CD4-positive, CD25-positive, alpha-beta regulatory T cell (primary cell): ENCODE measurements around the gene PURA. TPM values are rescaled to one million over a fixed set of nuclear protein-coding genes. Genes with fewer than 3 reads are reported as not detected.
A peak's percentile ranks its signal among the peaks of the same experiment; 100 is the strongest.

Experiments used
- ATAC-seq, 2 donors: fragments of 150-1000 bp; cut with Tn5 transposase; one replicate each; pipeline ENCODE4 v1.10.0; 2021; ENCODE audit warnings: low read depth in 2 of 2, moderate number of reproducible peaks in 2 of 2, moderate library complexity in 1 of 2
- DNase-seq, 3 donors: peaks; one replicate each; pipeline versions ENCODE4 v3.0.0 to v3.0.0-alpha.2; 2012 to 2022; ENCODE audit warnings: mixed read lengths in 1 of 3
- H3K27ac ChIP-seq: one replicate; pipeline ENCODE4 v1.7.0; 2013; ENCODE audit warnings: mild to moderate bottlenecking, low read length; ENCODE audit not compliant: insufficient read depth, poor library complexity, severe bottlenecking
- H3K27me3 ChIP-seq: one replicate; pipeline ENCODE4 v1.7.0; 2013; ENCODE audit warnings: low read length; ENCODE audit not compliant: control insufficient read depth, insufficient read depth
- H3K36me3 ChIP-seq: one replicate; pipeline ENCODE4 v1.7.0; 2013; ENCODE audit warnings: mild to moderate bottlenecking, low read length, moderate library complexity; ENCODE audit not compliant: control insufficient read depth, insufficient read depth
- H3K4me1 ChIP-seq: 2 replicates; pipeline ENCODE4 v1.7.0; 2013; ENCODE audit warnings: mild to moderate bottlenecking, low read length; ENCODE audit not compliant: insufficient read depth, control insufficient read depth, poor library complexity, severe bottlenecking
- H3K4me3 ChIP-seq: one replicate; pipeline ENCODE4 v1.7.0; 2013; ENCODE audit warnings: low read depth, mild to moderate bottlenecking, low read length, moderate library complexity
- H3K9me3 ChIP-seq, 2 experiments: 1 replicate in 1 of 2; 2 replicates in 1 of 2; pipeline ENCODE4 v1.7.0; 2013; ENCODE audit warnings: low read length in 2 of 2, mild to moderate bottlenecking in 1 of 2, moderate library complexity in 1 of 2; ENCODE audit not compliant: control insufficient read depth in 2 of 2
- H3K27ac Mint-ChIP-seq, 3 donors: one replicate each; pipeline ENCODE4 v1.8.0; 2020 to 2022; ENCODE audit warnings: mild to moderate bottlenecking in 3 of 3, mixed read lengths in 3 of 3, moderate library complexity in 2 of 3
- H3K27me3 Mint-ChIP-seq: one replicate; pipeline ENCODE4 v1.8.0; 2022; ENCODE audit warnings: mild to moderate bottlenecking, mixed read lengths
- H3K36me3 Mint-ChIP-seq: one replicate; pipeline ENCODE4 v1.8.0; 2020; ENCODE audit warnings: mixed read lengths
- H3K4me1 Mint-ChIP-seq, 4 donors: one replicate each; pipeline ENCODE4 v1.8.0; 2020 to 2022; ENCODE audit warnings: mixed read lengths in 4 of 4, mild to moderate bottlenecking in 1 of 4
- H3K4me3 Mint-ChIP-seq, 4 donors: one replicate each; pipeline ENCODE4 v1.8.0; 2020 to 2022; ENCODE audit warnings: mild to moderate bottlenecking in 4 of 4, mixed read lengths in 4 of 4, moderate library complexity in 3 of 4
- H3K9me3 Mint-ChIP-seq, 7 donors: one replicate each; pipeline ENCODE4 v1.8.0; 2020 to 2022; ENCODE audit warnings: mixed read lengths in 7 of 7, mild to moderate bottlenecking in 3 of 7, moderate library complexity in 2 of 7
- polyA plus RNA-seq, 4 donors: library from polyadenylated mRNA; unstranded; fragments of 300-500 nt; fragmentation: Illumina TruSeq; gene quantifications; one replicate each; pipeline ENCODE4 v1.2.3, GENCODE V29; 2021
- total RNA-seq: library from RNA; stranded (reverse); gene quantifications from one replicate; pipeline ENCODE4 v1.2.3, GENCODE V29; 2022

The PURA gene
- total and polyA plus RNA-seq, 5 donors from 2014 or later: 2.3 to 7.7 (median 3.7) TPM

GRCh38 chr5:140142246-140142645 is 28.3 kb downstream of the PURA start:
- Histone ChIP-seq H3K27me3 (peaks cover 6% of the 10 kb centered on the region), H3K9me3 (no peaks in the 10 kb centered on the region), H3K4me3 (no peak overlapping the region), H3K27ac (no peak overlapping the region), H3K4me1 (peaks cover 13% of the 10 kb centered on the region), H3K36me3 (no peaks in the 10 kb centered on the region)
- H3K27ac Mint-ChIP-seq: no peak overlapping the region
- peaks cover 4% of the 10 kb centered on the region for H3K36me3 Mint-ChIP-seq
- peaks cover 0 to 25% (median 21%) of the 10 kb centered on the region in 4 donors for H3K4me1 Mint-ChIP-seq
- DNase-seq: no peak
- no peaks in the 10 kb centered on the region for H3K9me3 Mint-ChIP-seq
- no peak overlapping the region for H3K4me3 Mint-ChIP-seq
- ATAC-seq: no peak
- H3K27me3 Mint-ChIP-seq: peaks cover 32% of the 10 kb centered on the region

- no peak for DNase-seq
- H3K4me3 Mint-ChIP-seq: no peak overlapping the region
These were observed 28.9 kb downstream of the PURA start for GRCh38 chr5:140142856-140143255.

GRCh38 chr5:140143521-140144258 is 29.8 kb downstream of the PURA start:
- Histone ChIP-seq H3K36me3 (no peaks in the 10 kb centered on the region), H3K4me1 (peaks cover 13% of the 10 kb centered on the region), H3K27ac (no peak overlapping the region), H3K4me3 (no peak overlapping the region), H3K27me3 (peaks cover 6% of the 10 kb centered on the region), H3K9me3 (no peaks in the 10 kb centered on the region)
- peaks cover 44% of the 10 kb centered on the region for H3K27me3 Mint-ChIP-seq
- no peak overlapping the region for H3K4me3 Mint-ChIP-seq
- H3K4me1 Mint-ChIP-seq: peaks cover 0 to 29% (median 21%) of the 10 kb centered on the region in 4 donors
- H3K9me3 Mint-ChIP-seq: no peaks in the 10 kb centered on the region
- ATAC-seq: peak in 1 of 2 donors; percentile 21
- no peaks in the 10 kb centered on the region for H3K36me3 Mint-ChIP-seq
- no peak for DNase-seq
- H3K27ac Mint-ChIP-seq: peak overlapping the region in 2 of 3 donors; percentile 7 to 32

More at GRCh38 chr5:140142856-140143255, 28.9 kb downstream of the PURA start:
- Mint-ChIP-seq H3K27me3 (peaks cover 38% of the 10 kb centered on the region), H3K4me1 (peaks cover 0 to 27% (median 20%) of the 10 kb centered on the region in 4 donors), H3K36me3 (peaks cover 1% of the 10 kb centered on the region), H3K9me3 (no peaks in the 10 kb centered on the region), H3K27ac (peak overlapping the region in 2 of 3 donors; percentile 42 to 52)
- no peak for ATAC-seq
- H3K27ac ChIP-seq: no peak overlapping the region
- no peaks in the 10 kb centered on the region for H3K36me3 ChIP-seq
- no peaks in the 10 kb centered on the region for H3K9me3 ChIP-seq
- no peak overlapping the region for H3K4me3 ChIP-seq
- H3K27me3 ChIP-seq: peaks cover 6% of the 10 kb centered on the region
- H3K4me1 ChIP-seq: peaks cover 13% of the 10 kb centered on the region

GRCh38 chr5:140145256-140145655 is 31.3 kb downstream of the PURA start:
- Histone ChIP-seq H3K9me3 (no peaks in the 10 kb centered on the region), H3K4me1 (peaks cover 13% of the 10 kb centered on the region), H3K27me3 (peaks cover 6% of the 10 kb centered on the region), H3K36me3 (no peaks in the 10 kb centered on the region), H3K27ac (no peak overlapping the region), H3K4me3 (no peak overlapping the region)
- Mint-ChIP-seq H3K27ac (no peak overlapping the region), H3K27me3 (peaks cover 38% of the 10 kb centered on the region), H3K9me3 (no peaks in the 10 kb centered on the region), H3K4me3 (peak overlapping the region in 3 of 4 donors; percentile 30 to 86 (median 59)), H3K4me1 (peaks cover 0 to 29% (median 21%) of the 10 kb centered on the region in 4 donors), H3K36me3 (no peaks in the 10 kb centered on the region)
- DNase-seq: no peak
- ATAC-seq: no peak

GRCh38 chr5:140145818-140146522 is 32.1 kb downstream of the PURA start:
- Histone ChIP-seq H3K27ac (no peak overlapping the region), H3K4me1 (peaks cover 13% of the 10 kb centered on the region), H3K36me3 (no peaks in the 10 kb centered on the region), H3K4me3 (no peak overlapping the region), H3K27me3 (peaks cover 6% of the 10 kb centered on the region), H3K9me3 (no peaks in the 10 kb centered on the region)
- H3K9me3 Mint-ChIP-seq: no peaks in the 10 kb centered on the region
- peaks cover 0 to 29% (median 21%) of the 10 kb centered on the region in 4 donors for H3K4me1 Mint-ChIP-seq
- peak overlapping the region in 1 of 4 donors; percentile 59 for H3K4me3 Mint-ChIP-seq
- DNase-seq: peak; percentile 36 to 57 (median 46)
- ATAC-seq: peak; percentile 58
- H3K27me3 Mint-ChIP-seq: peaks cover 38% of the 10 kb centered on the region
- H3K36me3 Mint-ChIP-seq: no peaks in the 10 kb centered on the region
- no peak overlapping the region for H3K27ac Mint-ChIP-seq

- no peak overlapping the region for H3K27ac Mint-ChIP-seq
- Histone ChIP-seq H3K27ac (no peak overlapping the region), H3K27me3 (peaks cover 6% of the 10 kb centered on the region), H3K36me3 (no peaks in the 10 kb centered on the region), H3K4me3 (no peak overlapping the region), H3K9me3 (no peaks in the 10 kb centered on the region), H3K4me1 (peaks cover 13% of the 10 kb centered on the region)
- H3K4me3 Mint-ChIP-seq: no peak overlapping the region
- no peak for ATAC-seq
- DNase-seq: no peak
- peaks cover 0 to 29% (median 21%) of the 10 kb centered on the region in 4 donors for H3K4me1 Mint-ChIP-seq
- H3K36me3 Mint-ChIP-seq: no peaks in the 10 kb centered on the region
- no peaks in the 10 kb centered on the region for H3K9me3 Mint-ChIP-seq
- peaks cover 38% of the 10 kb centered on the region for H3K27me3 Mint-ChIP-seq
These were observed 32.6 kb downstream of the PURA start for GRCh38 chr5:140146523-140146842.

GRCh38 chr5:140147460-140147859 is 33.6 kb downstream of the PURA start:
- Histone ChIP-seq H3K4me3 (no peak overlapping the region), H3K9me3 (no peaks in the 10 kb centered on the region), H3K36me3 (no peaks in the 10 kb centered on the region), H3K4me1 (peaks cover 13% of the 10 kb centered on the region), H3K27me3 (peaks cover 6% of the 10 kb centered on the region), H3K27ac (no peak overlapping the region)
- no peak overlapping the region for H3K27ac Mint-ChIP-seq
- H3K4me1 Mint-ChIP-seq: peaks cover 0 to 29% (median 21%) of the 10 kb centered on the region in 4 donors
- H3K9me3 Mint-ChIP-seq: no peaks in the 10 kb centered on the region
- peaks cover 38% of the 10 kb centered on the region for H3K27me3 Mint-ChIP-seq
- H3K4me3 Mint-ChIP-seq: no peak overlapping the region
- no peaks in the 10 kb centered on the region for H3K36me3 Mint-ChIP-seq
- DNase-seq: no peak
- ATAC-seq: no peak
